Ascending aorta (tissue), 2 donors: ENCODE measurements around the gene CCNB2. TPM values are rescaled to one million over a fixed set of nuclear protein-coding genes. Genes with fewer than 3 reads are reported as not detected.

Experiments
- DNase-seq, 2 donors: peaks; one replicate each; pipeline ENCODE4 v3.0.0-alpha.2; 2019; ENCODE audit warnings: low spot score in 2 of 2
- H3K27ac ChIP-seq, 2 donors: fragments of 200-600 bp; sonication (generic); one replicate each; pipeline ENCODE4 v1.5.1; 2016 to 2017; ENCODE audit warnings: mild to moderate bottlenecking in 1 of 2
- H3K27me3 ChIP-seq: fragments of 200-600 bp; sonication (generic); one replicate; pipeline ENCODE4 v1.5.1; 2017
- H3K36me3 ChIP-seq, 2 donors: fragments of 200-600 bp; sonication (generic); one replicate each; pipeline ENCODE4 v1.5.1; 2016
- H3K4me1 ChIP-seq, 2 donors: fragments of 200-600 bp; sonication (generic); one replicate each; pipeline ENCODE4 v1.5.1; 2016 to 2017; ENCODE audit warnings: mild to moderate bottlenecking in 1 of 2
- H3K4me3 ChIP-seq, 2 donors: fragments of 200-600 bp; sonication (generic); one replicate each; pipeline ENCODE4 v1.5.1; 2016 to 2017; ENCODE audit warnings: mild to moderate bottlenecking in 1 of 2
- H3K9me3 ChIP-seq, 2 donors: fragments of 200-600 bp; sonication (generic); one replicate each; pipeline ENCODE4 v1.5.1; 2016
- intact Hi-C: fragments of 100-400 bp; cut with DNase I; formaldehyde crosslinking; loops from one replicate; pipeline ENCODE4 v1.15.1; 2023
- total RNA-seq: library from RNA; depleted of rRNA; stranded (reverse); fragments of >200 nt; gene quantifications from one replicate; pipeline ENCODE4 v1.1.0, GENCODE V29; 2016
- TF ChIP-seq, protein P1 (sequence below), 3 experiments: fragments of 200-600 bp in 2 of 3; fragments of 450-650 bp in 1 of 3; sonication (generic) in 2 of 3; IDR thresholded peaks; one replicate each; pipeline ENCODE4 v1.5.1; 2016 to 2019; ENCODE audit warnings: antibody characterized with exemption in 3 of 3, mild to moderate bottlenecking in 1 of 3, moderate library complexity in 1 of 3

Gene CCNB2
- total RNA-seq, 1 donor from 2014 or later = not detected

DNA sequence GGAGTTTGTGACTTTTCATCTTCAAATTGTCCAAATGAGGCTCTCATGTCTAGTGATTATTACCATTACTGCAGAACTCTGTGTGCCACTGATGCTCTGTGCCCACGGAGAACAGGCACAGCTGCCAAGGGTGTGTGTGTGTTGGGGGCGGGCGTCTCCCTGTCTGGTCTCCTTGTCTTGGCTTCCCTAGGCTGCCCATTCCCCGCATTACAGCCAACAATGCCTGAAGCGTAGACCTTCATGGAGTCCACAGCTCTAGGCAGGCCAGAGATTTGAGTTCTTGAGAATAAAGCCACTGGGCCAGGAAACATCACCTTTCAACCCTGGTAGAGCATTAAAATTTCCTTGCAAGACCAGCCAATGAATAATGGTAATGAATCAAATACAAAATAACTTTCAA is 42.7 kb downstream of the CCNB2 start:
- H3K27me3 ChIP-seq = no peaks in the 10 kb centered on the region
- H3K36me3 ChIP-seq = peaks cover 30 to 84% of the 10 kb centered on the region in 2 donors
- intact Hi-C loops = loop anchor here (10.0 kb wide), 1 partner anchor 347 kb away; no protein-coding TSS in a partner anchor
- DNase-seq = no peak
- H3K4me1 ChIP-seq = peaks cover 7 to 13% of the 10 kb centered on the region in 2 donors
- H3K27ac ChIP-seq = peak overlapping the region; percentile 12 to 40
- no peaks in the 10 kb centered on the region for H3K9me3 ChIP-seq
- TF ChIP-seq, protein P1, sequence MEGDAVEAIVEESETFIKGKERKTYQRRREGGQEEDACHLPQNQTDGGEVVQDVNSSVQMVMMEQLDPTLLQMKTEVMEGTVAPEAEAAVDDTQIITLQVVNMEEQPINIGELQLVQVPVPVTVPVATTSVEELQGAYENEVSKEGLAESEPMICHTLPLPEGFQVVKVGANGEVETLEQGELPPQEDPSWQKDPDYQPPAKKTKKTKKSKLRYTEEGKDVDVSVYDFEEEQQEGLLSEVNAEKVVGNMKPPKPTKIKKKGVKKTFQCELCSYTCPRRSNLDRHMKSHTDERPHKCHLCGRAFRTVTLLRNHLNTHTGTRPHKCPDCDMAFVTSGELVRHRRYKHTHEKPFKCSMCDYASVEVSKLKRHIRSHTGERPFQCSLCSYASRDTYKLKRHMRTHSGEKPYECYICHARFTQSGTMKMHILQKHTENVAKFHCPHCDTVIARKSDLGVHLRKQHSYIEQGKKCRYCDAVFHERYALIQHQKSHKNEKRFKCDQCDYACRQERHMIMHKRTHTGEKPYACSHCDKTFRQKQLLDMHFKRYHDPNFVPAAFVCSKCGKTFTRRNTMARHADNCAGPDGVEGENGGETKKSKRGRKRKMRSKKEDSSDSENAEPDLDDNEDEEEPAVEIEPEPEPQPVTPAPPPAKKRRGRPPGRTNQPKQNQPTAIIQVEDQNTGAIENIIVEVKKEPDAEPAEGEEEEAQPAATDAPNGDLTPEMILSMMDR (IDR thresholded peaks at IDR 0.05) = no peak
- H3K4me3 ChIP-seq = no peak overlapping the region

DNA sequence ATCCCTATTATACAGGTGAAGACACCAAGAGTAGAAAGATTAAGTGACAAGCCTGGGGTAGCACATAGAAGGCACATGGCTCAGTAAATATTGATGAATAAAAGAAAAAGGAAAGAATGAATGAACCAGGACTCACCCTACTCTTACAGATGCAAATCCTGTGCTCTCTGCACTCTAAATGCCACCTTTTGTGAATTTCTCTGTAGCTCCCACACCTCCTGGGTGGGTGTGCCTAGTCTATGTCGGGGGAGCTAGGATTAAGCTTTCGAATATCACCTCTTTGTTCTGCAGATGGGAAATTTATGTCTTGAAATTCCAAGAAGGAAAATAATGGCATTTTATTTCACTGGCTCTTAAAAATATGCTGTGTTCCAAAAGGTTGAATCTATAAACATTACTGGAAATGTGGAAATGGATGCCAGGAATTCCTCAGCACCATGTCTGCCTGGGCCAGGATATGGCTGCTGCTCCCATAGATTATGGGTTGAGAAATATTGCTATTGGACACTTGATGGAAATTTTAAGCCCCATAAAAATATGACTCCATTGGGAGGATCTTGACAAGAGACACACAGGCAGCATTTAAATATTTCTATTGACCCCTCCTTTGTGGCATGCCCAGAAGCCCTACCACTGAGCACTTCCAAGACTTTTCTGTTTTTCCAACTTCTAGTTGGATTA is 43.3 kb downstream of the CCNB2 start:
- Histone ChIP-seq H3K27me3 (no peaks in the 10 kb centered on the region), H3K9me3 (no peaks in the 10 kb centered on the region), H3K36me3 (peaks cover 31 to 84% of the 10 kb centered on the region in 2 donors), H3K4me1 (peaks cover 7 to 13% of the 10 kb centered on the region in 2 donors), H3K27ac (peak overlapping the region; percentile 12 to 40), H3K4me3 (no peak overlapping the region)
- TF ChIP-seq, protein P1 (IDR thresholded peaks at IDR 0.05) = no peak
- no peak for DNase-seq
- intact Hi-C loops = loop anchor here (10.0 kb wide), 1 partner anchor 347 kb away; no protein-coding TSS in a partner anchor

DNA sequence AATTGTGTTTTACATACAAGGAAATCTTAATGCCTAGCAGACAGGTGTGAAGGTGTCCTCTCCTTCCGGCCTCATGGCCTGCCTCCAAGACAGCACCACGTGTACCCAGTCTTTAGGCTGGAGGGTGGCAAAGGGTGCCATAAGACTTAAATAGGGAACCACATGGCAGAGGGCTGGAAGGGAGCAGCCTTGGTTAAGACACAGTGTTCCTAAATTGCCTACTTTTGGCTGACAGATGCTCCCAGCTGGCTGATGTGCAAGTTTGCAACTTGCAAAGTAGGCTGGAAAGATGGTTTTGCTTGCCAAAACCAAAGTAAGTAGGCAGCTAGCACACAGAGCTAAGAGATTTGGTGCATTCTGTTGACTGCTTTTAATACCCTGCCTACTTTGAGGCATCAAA is 45.2 kb downstream of the CCNB2 start:
- intact Hi-C loops = no loop called here
- no peak for DNase-seq

DNA sequence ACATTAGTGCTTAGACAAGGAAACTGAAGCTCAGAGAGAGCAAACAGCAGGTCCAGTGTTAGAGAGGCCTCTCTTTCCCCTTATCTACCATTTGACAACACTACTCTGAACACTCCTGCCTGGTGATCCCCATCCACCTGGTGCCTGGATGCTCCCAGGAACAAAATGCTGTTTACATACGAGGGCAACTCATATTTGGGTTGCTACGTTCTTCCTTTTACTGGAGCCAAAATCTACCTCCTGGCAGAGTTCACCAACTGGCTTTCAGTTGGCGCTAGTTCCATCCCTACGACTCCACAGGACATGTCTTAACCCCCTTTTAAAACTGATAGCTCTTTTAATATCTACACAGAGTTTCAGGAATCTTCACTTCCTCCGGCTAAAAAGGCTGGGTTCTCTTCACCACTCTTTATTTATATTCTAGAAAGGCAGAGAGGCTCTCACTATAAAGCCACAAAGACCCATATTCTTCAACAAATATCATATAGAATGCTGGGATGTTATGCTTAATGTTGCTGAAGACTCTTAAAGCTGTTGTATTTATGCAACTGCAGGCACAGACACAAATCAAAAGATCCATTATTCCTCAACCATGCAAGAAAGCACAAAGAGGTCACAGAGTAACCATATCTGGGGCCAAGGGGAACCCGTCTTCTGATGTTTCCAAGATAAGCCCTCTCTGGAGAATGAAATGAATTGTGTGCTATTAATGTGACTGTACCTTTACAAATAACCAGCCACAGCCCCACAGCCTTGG is 47.9 kb downstream of the CCNB2 start:
- TF ChIP-seq, protein P1 (IDR thresholded peaks at IDR 0.05) = no peak
- H3K4me3 ChIP-seq = no peak overlapping the region
- peaks cover 7 to 13% of the 10 kb centered on the region in 2 donors for H3K4me1 ChIP-seq
- intact Hi-C loops = no loop called here
- DNase-seq = no peak
- H3K27ac ChIP-seq = peak overlapping the region in 1 of 2 donors; percentile 12
- H3K27me3 ChIP-seq = no peaks in the 10 kb centered on the region
- no peaks in the 10 kb centered on the region for H3K9me3 ChIP-seq
- peaks cover 43 to 86% of the 10 kb centered on the region in 2 donors for H3K36me3 ChIP-seq

More for the DNA sequence above, 45.2 kb downstream of the CCNB2 start:
- Histone ChIP-seq H3K9me3 (no peaks in the 10 kb centered on the region), H3K36me3 (peaks cover 32 to 84% of the 10 kb centered on the region in 2 donors), H3K4me3 (no peak overlapping the region), H3K4me1 (peaks cover 7 to 13% of the 10 kb centered on the region in 2 donors), H3K27ac (peak overlapping the region in 1 of 2 donors; percentile 55), H3K27me3 (no peaks in the 10 kb centered on the region)
- TF ChIP-seq, protein P1 (IDR thresholded peaks at IDR 0.05) = no peak

DNA sequence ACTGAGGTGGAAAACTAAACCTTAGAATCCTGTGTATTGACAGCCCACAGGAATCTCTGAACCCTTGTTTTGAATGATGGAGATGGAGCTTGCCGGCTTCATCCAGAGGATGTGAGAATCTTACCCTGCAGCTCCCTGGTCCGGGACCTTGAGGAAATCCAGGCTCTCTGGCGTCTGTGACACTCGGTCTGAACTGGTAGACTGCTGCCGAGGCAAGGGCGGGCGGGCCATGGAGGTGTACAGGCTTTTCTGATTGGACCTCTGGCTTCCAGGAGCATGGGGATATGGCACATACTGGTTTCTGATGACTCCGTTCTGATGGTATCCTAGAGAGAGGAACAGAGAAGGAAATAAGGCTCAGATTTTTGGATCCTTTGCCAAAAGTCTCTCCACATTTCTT is 48.5 kb downstream of the CCNB2 start:
- H3K4me1 ChIP-seq = peaks cover 7 to 8% of the 10 kb centered on the region in 2 donors
- peaks cover 49 to 92% of the 10 kb centered on the region in 2 donors for H3K36me3 ChIP-seq
- no peak for DNase-seq
- H3K27ac ChIP-seq = peak overlapping the region in 1 of 2 donors; percentile 12
- H3K27me3 ChIP-seq = no peaks in the 10 kb centered on the region
- H3K9me3 ChIP-seq = no peaks in the 10 kb centered on the region
- intact Hi-C loops = no loop called here
- TF ChIP-seq, protein P1 (IDR thresholded peaks at IDR 0.05) = no peak
- no peak overlapping the region for H3K4me3 ChIP-seq
